HG03066 (cell line): ENCODE measurements around the gene RSPH1.

Experiments used
- ATAC-seq: cut with Tn5 transposase; IDR thresholded peaks from one replicate; pipeline ENCODE4 v1.9.1; 2021; ENCODE audit warnings: low read depth; ENCODE audit not compliant: unreplicated experiment

RSPH1 gene

DNA sequence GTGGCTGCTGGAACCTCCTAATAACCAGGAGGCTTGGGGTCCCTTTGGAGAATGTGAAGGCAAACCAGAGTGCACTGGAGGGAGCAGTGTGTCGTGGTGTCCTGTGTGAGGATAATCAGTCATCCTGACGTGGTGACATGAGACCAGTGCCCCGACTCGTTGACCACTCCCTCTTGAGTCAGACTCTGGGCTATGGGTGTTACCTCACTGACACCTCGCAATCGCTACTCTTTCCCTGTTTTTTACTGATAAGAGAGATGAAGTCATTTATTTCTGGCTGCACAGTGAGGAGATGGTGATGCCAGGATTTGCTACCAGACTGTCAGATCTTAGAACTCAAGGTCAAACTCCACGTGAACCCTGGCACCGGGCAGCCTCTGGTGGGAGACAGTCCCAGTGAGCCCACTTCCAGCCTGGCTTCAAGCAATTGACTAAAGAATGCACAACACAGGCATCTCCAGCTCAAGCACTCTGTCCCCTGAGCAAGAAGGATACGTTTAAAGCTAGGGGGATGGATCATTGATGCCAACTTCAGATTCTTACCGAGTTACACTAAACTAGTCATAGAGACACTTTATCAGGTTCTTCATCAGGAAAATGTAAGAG is 62.0 kb downstream of the RSPH1 start:
- no peak for ATAC-seq

DNA sequence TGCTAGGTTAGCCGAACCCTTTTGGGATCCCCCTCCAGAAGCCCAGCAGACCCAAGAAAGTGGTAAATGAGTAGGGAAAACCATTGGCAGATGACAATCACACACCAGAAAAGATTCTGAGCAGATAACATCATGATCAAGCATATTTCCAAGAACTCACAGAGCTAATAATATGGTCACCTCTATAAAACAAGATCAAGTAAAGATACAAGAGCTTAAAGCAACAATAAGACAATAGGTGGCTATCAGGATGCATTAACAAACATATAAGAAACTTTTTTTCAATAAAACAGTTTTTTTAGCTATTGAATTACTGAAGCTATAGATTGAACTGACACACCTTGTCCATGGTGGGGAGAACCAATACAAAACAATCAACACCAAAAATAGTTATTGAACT is 63.3 kb downstream of the RSPH1 start:
- ATAC-seq = no peak

DNA sequence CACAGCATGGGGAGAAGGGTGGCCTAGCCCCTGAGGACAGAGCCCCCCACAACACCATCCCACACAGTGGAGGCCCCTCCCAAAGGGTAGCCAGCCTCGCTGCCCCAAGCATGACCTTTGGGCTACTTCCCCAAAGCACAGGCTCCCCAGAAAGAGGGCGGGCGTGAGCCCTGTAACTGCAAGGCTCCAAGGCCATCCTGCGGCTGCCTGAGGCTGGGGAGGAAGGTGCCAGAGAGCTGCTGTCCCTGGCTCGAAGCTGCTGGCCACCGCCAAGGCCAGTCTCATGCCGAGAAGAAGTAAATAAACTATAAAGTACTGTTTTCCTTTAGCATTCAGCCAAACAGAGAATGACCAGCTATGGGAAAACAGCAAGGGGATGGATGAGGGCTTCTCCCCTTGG is 64.8 kb downstream of the RSPH1 start:
- ATAC-seq = no peak

DNA sequence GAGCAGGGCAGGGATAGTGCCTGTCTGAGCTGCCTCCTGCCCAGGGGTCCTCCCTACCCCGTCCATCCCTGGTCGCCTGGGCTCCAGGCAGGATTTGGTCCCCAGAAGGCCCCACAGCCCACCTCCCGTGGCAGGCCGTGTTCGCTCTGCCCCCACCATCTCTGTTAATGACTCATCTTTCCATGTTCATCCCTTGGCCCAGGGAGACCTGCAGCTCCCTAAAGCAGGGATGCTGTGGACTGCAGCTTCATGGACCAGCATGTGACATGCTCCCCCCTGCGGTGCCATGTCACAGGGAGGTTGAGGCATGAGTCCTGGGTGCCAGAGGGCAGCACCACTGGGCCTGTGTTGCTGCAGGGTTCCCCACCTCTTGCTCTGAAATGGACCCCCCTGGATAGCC is 65.5 kb downstream of the RSPH1 start:
- no peak for ATAC-seq

DNA sequence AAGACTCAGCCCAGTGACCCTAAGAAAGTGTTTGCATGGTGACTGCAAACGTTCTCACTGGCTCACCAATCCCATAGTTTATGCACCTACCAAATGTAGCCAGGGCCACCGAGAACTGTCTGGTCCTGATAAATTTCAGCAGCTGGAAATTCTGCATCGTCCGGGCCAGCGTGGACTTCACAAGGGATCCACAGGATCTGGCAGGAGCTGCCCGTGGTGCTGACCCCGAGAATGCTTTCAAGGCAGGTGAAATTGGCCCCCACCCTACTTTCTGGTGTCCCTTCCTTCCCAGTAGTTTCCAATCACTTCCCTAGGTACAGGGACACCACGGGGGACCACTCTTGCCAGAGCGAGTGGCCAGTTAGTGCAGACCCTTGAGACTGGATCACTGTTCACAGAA is 66.2 kb downstream of the RSPH1 start:
- ATAC-seq = no peak

DNA sequence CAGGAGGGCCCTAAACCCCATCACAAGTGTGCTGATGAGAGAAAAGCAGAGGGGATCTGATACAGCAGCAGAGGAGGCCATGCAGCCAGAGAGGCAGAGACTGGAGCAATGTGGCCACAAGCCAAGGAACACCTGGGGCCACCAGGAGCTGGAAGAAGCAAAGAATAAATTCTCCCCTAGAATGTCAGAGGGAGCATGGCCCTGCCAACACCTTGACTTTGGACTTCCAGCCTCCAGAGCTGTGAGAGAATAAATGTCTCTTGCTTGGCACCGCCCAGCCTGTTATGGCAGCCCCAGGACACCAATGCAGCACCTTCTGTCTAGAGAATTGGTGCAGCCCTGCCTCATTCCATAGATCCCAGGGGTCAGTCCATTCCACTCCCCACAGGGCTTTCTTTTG is 67.0 kb downstream of the RSPH1 start:
- no peak for ATAC-seq

DNA sequence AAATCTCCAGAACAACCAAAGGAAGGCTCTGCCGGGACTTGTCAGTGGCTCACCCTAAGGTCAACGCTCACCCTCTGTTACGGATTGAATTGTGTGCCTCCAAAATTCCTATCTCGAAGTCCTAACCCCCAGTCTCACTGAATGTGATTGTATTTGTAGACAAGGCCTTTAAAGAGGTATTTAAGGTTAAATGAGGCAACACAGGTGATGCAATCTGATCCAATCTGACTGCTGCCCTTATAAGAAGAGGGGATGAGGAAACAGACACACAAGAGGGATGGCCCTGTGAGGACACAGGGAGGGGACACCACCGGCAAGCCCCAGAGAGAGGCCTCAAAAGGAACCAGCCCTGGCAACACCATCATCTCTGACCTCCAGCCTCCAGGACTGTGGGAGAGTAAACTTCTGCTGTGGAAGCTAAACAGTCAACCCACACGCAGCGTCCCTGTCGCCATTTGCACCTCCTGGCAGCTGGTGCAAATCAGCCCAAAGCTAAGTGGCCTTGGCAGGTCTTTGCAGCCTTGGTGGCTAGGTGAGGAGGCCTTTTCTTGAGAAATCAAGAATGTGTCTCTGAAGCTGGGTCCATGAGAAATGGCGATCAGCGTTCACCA is 68.1 kb downstream of the RSPH1 start:
- no peak for ATAC-seq

DNA sequence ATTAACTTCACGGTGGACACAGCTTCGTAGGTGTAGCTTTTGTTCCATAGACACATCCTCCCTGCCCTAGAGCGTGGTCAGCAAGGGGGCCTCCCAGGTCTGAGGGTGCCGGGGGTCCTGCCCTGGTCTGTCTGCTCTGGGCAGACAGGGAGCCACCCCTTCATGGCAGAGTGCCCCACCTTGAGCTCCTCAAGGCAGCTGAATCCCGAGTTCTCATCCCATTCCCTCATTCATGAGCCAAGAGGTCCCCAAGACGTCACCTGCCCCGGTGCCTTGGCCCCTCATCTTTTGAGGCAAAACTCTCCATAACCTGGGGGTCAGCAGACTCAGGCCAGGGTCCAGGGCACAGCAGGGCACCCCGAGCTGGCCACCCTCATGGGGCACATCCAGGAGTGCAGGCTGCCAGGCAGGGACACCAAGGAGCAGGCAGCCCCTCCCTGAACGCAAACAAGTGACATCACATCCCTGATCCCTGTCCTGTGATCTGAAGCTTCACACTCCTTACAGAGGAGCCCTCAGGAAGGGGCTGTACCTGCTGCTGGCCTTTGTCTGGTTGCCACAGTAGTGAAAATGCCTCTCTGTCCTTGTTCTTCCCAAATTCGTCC is 69.0 kb downstream of the RSPH1 start:
- ATAC-seq = no peak

DNA sequence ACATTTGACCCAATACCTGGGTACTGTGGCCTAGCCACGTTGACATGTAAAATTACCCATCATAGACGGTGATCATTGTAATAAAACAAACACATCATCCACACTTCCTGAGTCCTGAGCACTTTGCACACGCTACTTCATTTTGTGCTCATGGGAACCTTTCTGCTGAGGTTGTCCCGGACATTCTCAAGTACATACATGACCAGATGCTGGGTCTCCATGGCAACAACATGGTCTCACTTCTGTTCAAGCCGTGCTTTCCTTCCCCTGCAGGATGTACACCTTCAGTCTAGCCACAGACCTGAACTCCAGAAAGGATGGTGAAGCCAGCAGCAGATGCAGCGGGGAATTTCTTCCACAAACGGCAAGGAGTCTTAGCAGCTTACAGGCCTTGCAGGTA is 69.6 kb downstream of the RSPH1 start:
- ATAC-seq = no peak

DNA sequence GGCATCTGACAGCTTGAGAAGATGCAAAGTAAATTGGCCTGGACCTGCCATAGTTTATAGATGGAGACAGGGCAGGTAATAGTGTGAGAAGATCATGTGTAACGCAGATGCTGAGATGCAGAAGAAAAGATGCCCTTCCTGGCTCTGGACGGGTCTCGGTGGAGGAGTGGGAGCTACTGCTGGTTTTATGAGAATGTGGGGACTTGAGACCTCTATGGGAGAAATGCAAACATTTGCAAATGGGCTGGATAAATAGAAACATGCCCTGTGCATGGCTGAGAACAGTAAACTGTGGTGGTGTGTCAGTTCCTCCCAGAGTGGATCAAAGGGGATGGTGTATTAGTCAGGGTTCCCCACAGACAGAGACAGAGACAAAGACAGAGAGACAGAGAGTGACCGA is 70.4 kb downstream of the RSPH1 start:
- no peak for ATAC-seq

DNA sequence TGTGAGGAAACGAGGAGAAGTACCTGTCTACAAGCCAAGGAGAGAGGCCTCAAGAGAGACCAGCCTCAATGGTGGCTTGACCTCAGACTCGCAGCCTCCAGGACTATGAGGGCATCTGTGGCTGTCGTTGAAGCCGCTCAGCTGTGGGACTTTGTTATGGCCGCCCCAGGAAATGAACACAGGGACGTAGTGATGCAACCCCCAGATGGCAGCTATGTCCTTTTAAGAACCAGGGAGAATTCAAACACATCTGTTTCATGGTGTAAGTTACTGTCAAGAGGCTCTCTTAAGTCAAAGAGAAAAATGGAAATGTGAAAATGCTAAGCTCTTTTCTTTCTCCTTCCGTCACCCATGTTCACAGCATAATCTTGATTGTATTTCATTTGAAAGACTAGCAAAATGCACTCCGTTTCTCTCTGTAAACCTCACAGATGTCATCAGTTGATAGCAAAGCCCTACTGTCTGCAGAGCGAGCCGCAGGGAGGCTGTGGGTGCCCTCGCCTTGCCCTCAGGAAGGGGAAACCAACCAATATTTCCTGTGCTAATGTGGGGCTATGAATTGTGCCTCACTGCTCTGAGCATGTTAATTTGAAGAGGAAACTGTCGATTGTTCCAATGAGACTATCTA is 71.0 kb downstream of the RSPH1 start:
- no peak for ATAC-seq

DNA sequence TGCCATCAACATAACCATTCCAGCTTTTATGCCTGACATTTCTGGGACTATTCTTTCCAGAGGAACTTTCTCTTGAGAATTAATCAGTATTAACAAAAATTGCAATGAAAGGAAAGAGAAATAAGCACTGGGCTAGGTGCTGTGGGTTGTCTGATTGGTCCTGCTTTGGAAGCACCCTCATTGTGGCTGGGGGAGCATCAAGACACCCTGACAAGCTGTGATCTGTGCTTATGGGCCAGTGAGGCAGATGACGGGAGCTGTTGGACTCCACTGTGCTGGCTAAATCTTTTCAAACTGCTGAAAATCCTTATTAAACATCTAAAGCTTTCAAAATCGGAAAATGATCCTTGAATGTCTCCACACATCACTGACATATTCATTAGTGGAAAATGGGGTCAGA is 72.3 kb downstream of the RSPH1 start:
- ATAC-seq = no peak

DNA sequence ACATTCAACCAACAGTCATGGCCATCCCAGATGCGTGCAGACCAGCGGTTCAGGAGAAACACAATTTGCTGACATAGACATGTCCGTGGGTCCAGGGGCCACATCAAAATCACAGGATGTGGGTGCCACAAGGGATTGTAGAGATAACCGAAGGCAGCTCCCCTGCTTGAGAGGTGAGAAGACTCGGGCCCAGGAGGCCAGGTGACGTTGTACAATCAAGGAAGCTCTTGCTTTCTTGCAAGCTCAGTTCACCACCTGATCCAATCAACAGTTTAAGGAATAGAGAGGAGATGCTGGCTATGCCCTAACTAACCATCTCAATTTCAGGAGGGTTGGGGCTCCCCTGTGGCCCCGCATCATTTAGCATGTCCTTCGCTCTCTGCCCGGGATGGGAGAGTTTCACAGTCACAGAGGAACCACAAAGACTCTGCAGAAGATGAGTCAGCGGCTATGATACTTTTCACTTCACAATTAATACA is 72.8 kb downstream of the RSPH1 start:
- ATAC-seq = no peak
